Keratinocyte (primary cell): ENCODE results near the gene GABRR2. TPM values are rescaled to one million over a fixed set of nuclear protein-coding genes. Genes with fewer than 3 reads are reported as not detected.

Experiments
- DNase-seq: peaks from one replicate; pipeline ENCODE4 v3.0.0-alpha.2; 2011; ENCODE audit warnings: low read depth, missing footprints, low spot score
- FAIRE-seq: peaks from 2 replicates; lab custom pipeline; 2011; peaks lifted over from hg19 to GRCh38; lab: Jason Lieb, UNC
- H2AFZ ChIP-seq: 2 replicates; pipeline ENCODE4 v1.6.0; 2012; ENCODE audit warnings: low read length, control low read depth, inconsistent platforms; ENCODE audit not compliant: control insufficient read depth
- H3K27ac ChIP-seq: 2 replicates; pipeline ENCODE4 v1.5.1; 2011; ENCODE audit warnings: low read length; ENCODE audit not compliant: control insufficient read depth, insufficient read depth
- H3K27me3 ChIP-seq: 3 replicates; pipeline ENCODE4 v1.6.0; 2011; ENCODE audit warnings: low read length; ENCODE audit not compliant: control insufficient read depth, insufficient read depth; ENCODE audit errors: extremely low read depth
- H3K36me3 ChIP-seq, 2 experiments: 2 replicates in 1 of 2; 3 replicates in 1 of 2; pipeline ENCODE4 v1.5.1; 2011; ENCODE audit warnings: low read length in 2 of 2, mild to moderate bottlenecking in 1 of 2; ENCODE audit not compliant: control insufficient read depth in 2 of 2, insufficient read depth in 2 of 2; ENCODE audit errors: extremely low read depth in 1 of 2
- H3K4me1 ChIP-seq: 3 replicates; pipeline ENCODE4 v1.5.1; 2011; ENCODE audit warnings: low read length; ENCODE audit not compliant: control insufficient read depth, insufficient read depth; ENCODE audit errors: extremely low read depth
- H3K4me2 ChIP-seq: 3 replicates; pipeline ENCODE4 v1.6.0; 2011; ENCODE audit warnings: low read depth, low read length; ENCODE audit not compliant: control insufficient read depth, insufficient read depth; ENCODE audit errors: extremely low read depth
- H3K4me3 ChIP-seq, 3 experiments: fragments of 200-600 bp in 1 of 3; sonication (generic) in 1 of 3; 2 replicates in 2 of 3; 3 replicates in 1 of 3; pipeline ENCODE4 v1.5.1; 2011 to 2016; ENCODE audit warnings: low read length in 3 of 3, mild to moderate bottlenecking in 3 of 3, control low read depth in 2 of 3, inconsistent platforms in 1 of 3, low read depth in 1 of 3, mixed read lengths in 1 of 3, mixed run types in 1 of 3, moderate library complexity in 1 of 3; ENCODE audit not compliant: control insufficient read depth in 2 of 3, insufficient read depth in 2 of 3; ENCODE audit errors: extremely low read depth in 1 of 3
- H3K79me2 ChIP-seq: 2 replicates; pipeline ENCODE4 v1.6.0; 2012; ENCODE audit warnings: low read length; ENCODE audit not compliant: control insufficient read depth, insufficient read depth
- H3K9ac ChIP-seq: 3 replicates; pipeline ENCODE4 v1.6.0; 2011; ENCODE audit warnings: low read length; ENCODE audit not compliant: control insufficient read depth, insufficient read depth; ENCODE audit errors: extremely low read depth
- H3K9me1 ChIP-seq: 3 replicates; pipeline ENCODE4 v1.6.0; 2011; ENCODE audit warnings: low read length; ENCODE audit not compliant: control insufficient read depth, insufficient read depth; ENCODE audit errors: extremely low read depth
- H3K9me3 ChIP-seq: 2 replicates; pipeline ENCODE4 v1.5.1; 2012; ENCODE audit warnings: low read depth, low read length; ENCODE audit not compliant: control insufficient read depth
- H4K20me1 ChIP-seq: 3 replicates; pipeline ENCODE4 v1.6.0; 2011; ENCODE audit warnings: low read length; ENCODE audit not compliant: control insufficient read depth, insufficient read depth; ENCODE audit errors: extremely low read depth
- CTCF ChIP-seq, 3 experiments: IDR thresholded peaks in 1 of 3; conservative IDR thresholded peaks in 1 of 3; optimal IDR thresholded peaks in 1 of 3; 2 replicates in 2 of 3; 3 replicates in 1 of 3; pipeline versions ENCODE3 to v1.5.1; 2011; ENCODE audit warnings: low read length in 3 of 3, mild to moderate bottlenecking in 3 of 3, moderate library complexity in 2 of 3, control low read depth in 1 of 3, inconsistent platforms in 1 of 3; ENCODE audit not compliant: insufficient read depth in 2 of 3; ENCODE audit errors: extremely low read depth in 1 of 3
- EZH2 ChIP-seq: IDR thresholded peaks from one replicate; pipeline ENCODE4 v1.6.1; 2012; ENCODE audit warnings: inconsistent platforms, mild to moderate bottlenecking, low read length, moderate library complexity
- dilution Hi-C: fragments of 300-500 bp; cut with MboI; formaldehyde crosslinking; loops from one replicate; pipeline ENCODE4 v1.7.0; 2020; ENCODE audit warnings: low sequenced_read_pairs; ENCODE audit not compliant: extremely low pct_ligation_motif_present
- polyA plus RNA-seq, 5 experiments: library from polyadenylated mRNA; depleted of rRNA in 3 of 5; stranded (reverse) in 3 of 5; stranded (forward) in 1 of 5; unstranded in 1 of 5; fragments of >200 nt; gene quantifications; 1 replicate in 1 of 5; 2 replicates in 3 of 5; 3 replicates in 1 of 5; pipeline versions ENCODE4 v1.2.1 to v1.2.3, GENCODE V29; 2011 to 2012; ENCODE audit warnings: missing spikeins in 2 of 5, low read depth in 1 of 5, low replicate concordance in 1 of 5

GABRR2 gene
- polyA plus RNA-seq, 1 donor (not counting 4 experiments of a cell fraction or from before 2014, with no cell fraction given) = 0.03 TPM

- H4K20me1 ChIP-seq = no peaks in the 10 kb centered on the region
- H3K27me3 ChIP-seq = peaks cover 29% of the 10 kb centered on the region
- dilution Hi-C loops = no loop called here
- DNase-seq (no peak), FAIRE-seq (no peak)
- no peak overlapping the region for H2AFZ ChIP-seq
- H3K36me3 ChIP-seq = no peaks in the 10 kb centered on the region
- H3K4me1 ChIP-seq = no peaks in the 10 kb centered on the region
- no peak overlapping the region for H3K4me3 ChIP-seq
- H3K9me3 ChIP-seq = no peaks in the 10 kb centered on the region
- H3K27ac ChIP-seq = no peak overlapping the region
- TF ChIP-seq CTCF (optimal IDR thresholded peaks at IDR 0.05 in 1 of 3, IDR thresholded peaks at IDR 0.05 in 1 of 3, conservative IDR thresholded peaks at IDR 0.05 in 1 of 3; ENCODE audit: extremely low read depth in 1 of 3, insufficient read depth in 2 of 3, low read length in 3 of 3) (no peak), EZH2 (no peak)
- no peaks in the 10 kb centered on the region for H3K79me2 ChIP-seq
- H3K9ac ChIP-seq = no peak overlapping the region
- H3K4me2 ChIP-seq = no peak overlapping the region
- no peaks in the 10 kb centered on the region for H3K9me1 ChIP-seq
Measured at GRCh38 chr6:89273816-89274215, 41.3 kb downstream of the GABRR2 start.

- Histone ChIP-seq H3K4me1 (no peaks in the 10 kb centered on the region), H3K36me3 (no peaks in the 10 kb centered on the region), H3K9ac (no peak overlapping the region), H4K20me1 (no peaks in the 10 kb centered on the region), H3K27ac (no peak overlapping the region), H3K27me3 (peaks cover 28% of the 10 kb centered on the region), H3K9me3 (no peaks in the 10 kb centered on the region), H3K79me2 (no peaks in the 10 kb centered on the region), H3K9me1 (no peaks in the 10 kb centered on the region), H3K4me3 (no peak overlapping the region), H3K4me2 (no peak overlapping the region), H2AFZ (no peak overlapping the region)
- FAIRE-seq = no peak
- no peak for TF ChIP-seq EZH2
- TF ChIP-seq CTCF (optimal IDR thresholded peaks at IDR 0.05 in 1 of 3, IDR thresholded peaks at IDR 0.05 in 1 of 3, conservative IDR thresholded peaks at IDR 0.05 in 1 of 3; ENCODE audit: extremely low read depth in 1 of 3, insufficient read depth in 2 of 3, low read length in 3 of 3) = no peak
- no peak for DNase-seq
- dilution Hi-C loops = no loop called here
Measured at GRCh38 chr6:89272596-89272995, 42.5 kb downstream of the GABRR2 start.
